ENCODE data around the gene PLXNA1.

Gene PLXNA1

DNA sequence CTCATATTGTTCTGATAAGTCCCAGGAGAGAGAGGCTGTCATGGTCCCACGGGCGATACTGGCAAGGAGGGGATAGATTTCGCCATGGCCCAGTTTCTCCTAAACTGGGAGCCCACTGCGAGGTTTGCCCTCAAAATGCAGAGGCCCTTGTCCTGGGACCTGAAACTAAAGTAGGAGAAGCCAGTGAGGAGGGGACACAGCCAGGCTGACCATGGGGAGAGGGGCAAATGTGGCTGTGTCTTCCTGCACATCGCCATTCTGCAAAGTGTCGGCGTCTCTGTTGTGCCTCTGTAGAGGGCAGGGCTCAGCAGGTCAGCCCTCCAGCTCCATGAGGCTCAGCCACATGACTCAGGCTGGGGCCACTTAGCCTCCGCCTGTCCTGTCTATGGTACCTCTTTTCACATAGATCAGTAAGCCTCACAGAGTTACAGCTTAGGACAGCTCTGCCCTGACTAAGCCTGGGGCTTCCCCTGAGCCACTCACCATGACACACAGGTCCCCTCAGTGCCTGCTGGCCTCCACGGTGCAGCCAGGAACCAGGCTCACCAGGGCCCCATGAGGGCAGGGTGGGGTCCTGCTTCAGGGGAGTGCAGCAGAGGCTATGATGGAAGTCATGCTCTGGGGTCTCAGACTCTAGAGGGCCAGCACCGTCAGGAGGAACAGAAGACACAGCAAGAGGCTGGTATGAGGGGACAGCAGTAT is 28.6 kb upstream of the PLXNA1 start:
- no peak for DNase-seq

DNA sequence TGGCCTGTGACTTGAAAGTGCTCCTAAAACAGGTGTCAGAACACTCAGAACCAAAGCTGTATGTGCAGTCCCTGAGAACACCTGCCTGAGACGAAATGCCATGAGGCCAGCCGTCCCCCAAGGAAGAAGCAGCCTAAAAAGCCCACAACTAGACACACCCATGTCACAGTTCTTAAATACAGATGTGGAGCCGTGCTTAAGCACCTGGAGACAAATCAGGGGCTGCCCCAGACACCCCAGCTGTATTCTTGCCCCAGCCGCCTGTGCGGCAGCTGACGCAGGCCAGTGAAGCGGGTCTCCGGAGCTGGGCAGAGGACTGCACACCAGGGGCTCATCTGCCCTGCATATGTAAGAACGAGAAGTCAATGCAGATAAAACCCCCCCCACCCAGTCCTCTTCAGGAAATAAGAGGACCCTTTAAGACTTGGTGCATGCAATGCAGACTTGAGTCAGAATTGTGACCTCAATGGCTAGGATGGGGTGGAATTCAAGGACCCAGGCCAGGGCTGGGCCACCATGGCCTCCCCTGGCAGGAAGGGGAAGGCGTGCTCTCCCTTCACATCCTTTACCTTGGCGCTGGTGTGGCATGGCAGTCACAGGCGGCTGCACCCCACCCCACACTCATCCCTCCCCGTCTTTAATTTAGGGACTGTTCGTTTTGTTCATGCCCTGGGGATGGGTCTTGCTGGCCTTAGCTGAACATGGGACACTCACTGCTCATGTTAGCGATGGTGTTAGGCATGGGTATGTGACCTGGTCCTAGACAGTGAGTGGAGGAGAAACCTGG is 27.7 kb upstream of the PLXNA1 start:
- no peak for DNase-seq

DNA sequence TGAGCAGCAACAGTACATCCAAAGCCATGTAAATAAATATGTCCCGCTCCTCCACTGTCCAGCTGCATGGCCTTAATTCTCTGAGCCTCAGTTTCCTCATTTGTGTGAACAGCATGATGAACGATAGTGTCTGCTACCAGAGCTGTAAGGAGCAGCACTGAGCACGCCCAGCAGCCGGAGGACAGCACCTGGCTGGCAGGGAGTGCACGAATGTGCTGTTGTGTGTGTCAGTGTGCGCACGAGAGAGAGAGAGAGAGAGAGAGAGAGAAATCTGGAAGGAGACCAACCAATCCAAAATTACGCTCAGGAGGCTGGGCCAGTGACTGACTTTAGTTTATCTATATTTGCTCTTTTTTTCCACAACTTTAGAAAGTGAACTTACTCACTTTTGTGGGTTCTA is 26.6 kb upstream of the PLXNA1 start:
- DNase-seq: no peak

DNA sequence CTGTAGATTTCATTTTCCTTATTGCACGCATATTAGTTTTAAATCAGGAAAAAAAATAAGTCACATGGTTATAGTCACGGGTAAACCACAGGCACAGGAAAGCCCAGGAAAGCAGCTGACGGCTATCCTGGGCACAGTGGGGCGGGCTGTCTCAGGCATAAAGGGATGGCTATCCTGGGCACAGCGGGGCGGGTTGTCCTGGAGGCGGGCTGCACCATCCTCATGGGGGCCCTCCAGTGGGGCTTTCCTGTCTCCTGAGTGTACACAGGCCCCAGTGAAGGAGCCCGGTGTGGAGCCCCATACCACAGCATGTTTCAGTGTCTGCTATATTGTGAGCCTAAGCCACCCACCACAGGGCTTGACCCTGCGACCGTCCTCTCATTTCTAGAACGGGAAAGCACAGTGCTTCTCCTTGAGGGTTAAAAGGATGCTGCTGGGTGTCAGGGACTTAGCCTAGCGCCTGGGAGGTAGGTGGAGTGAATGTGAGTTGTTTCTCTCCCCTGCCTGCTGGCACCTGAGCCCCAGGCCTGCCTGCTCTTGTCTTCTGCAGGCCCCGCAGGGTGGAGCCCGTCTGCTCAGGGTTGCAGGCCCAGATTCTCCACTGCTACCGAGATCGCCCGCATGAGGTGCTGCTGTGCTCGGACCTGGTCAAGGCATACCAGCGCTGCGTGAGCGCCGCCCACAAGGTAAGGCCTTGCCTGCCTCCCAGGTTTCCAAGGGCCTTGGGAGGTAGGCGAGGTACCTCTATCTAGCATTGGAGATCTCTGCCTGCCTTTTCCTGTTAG is 25.9 kb upstream of the PLXNA1 start:
- no peak for DNase-seq

DNA sequence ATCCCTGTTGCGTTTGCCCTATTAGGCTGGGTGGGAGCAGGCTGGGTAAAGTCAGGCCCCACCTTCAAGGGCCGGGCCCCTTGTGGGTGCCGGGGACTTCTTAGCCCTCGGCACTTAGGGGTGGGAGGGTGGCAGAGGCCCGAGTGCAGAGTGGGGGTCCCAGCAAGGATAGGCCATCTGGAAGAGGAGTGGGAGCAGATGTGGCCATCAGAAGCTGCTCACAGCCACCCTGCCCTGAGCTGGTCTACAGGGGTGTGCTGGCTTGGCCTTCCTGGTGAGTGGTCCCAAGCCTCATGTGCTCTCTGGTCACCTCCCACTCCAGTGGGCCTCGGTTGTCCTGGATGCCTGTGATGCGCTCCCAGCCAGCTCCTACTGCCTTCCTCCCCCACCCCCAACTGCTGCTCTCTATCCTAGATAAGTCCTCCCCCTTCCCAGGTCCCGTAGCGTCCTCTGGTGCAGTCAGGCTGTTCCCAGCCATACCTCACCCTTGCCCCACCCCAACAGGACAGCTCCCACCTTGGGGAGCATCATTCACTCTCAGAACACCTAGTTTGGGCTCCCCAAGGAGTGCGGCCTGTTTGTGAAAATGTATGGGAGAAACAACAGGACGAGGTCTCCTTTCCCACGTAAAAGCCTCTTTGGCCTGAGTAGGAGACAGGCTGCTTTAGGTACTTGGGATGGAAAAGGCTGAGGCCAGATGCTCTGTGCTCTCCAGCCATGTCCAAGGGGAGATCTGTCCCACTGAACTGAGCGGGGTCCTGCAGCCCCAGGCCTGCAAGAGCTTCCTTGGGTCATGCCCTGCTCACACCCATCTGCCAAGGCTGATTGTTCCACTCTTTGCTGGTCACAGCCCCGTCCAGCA is 24.9 kb upstream of the PLXNA1 start:
- no peak for DNase-seq

DNA sequence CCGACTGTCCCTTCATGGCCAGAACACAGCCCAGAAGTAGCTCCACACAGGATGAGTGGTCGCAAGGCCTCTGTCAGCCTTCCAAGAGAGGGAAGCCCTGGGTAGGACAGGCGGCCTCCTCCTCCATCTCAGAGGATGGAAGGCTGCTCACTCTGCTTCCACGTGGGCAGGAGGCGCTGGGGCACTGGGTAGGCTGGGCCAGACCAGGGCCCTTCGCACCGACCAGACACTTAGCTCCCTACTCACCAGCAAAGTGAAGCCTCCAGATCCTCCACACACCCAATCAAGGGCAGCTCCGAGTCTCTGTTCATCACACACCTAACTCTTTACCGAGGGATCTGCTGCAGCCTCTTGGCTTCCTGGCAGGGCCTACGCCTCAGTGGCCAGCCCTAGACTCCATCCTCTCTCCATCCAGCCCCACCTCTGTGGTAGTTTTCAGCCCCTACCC is 24.3 kb upstream of the PLXNA1 start:
- DNase-seq: no peak

DNA sequence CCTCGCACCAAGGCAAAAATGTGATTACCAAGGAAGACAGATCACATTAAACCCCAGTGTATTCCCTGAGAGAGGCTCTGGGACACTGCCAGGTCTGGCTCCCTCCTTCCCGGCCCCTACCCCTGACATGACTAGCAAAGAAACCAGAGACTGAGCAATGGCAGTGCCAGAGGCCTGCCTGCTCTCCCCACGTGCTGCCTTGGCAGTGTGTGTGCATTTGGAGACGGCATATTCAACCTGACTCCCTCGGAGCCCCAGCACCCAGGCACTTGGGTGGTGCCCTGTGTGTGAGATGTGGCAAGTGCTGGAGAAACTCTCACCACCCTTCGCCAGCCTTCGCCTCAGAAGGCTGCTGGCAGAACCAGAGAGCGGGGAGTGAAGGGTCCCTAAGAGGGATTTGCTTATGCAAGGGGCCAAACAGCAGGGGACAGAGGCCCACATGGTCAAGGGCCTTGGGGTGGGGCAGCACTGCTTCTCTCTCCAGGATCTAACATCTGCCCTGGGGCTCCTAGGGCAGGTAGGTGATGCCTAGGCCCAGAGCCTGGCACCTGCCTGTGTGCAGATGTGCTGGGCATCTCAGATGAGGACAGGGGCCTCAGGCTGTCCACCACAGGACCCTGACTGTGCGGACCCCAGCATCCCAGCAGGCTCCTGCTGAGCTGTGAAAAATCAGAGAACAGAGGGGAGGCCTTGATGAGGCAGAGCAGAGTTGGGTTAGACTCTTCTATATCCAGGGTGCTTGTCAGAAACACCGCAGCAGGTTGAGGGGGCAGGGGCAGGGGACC is 23.6 kb upstream of the PLXNA1 start:
- DNase-seq: no peak

DNA sequence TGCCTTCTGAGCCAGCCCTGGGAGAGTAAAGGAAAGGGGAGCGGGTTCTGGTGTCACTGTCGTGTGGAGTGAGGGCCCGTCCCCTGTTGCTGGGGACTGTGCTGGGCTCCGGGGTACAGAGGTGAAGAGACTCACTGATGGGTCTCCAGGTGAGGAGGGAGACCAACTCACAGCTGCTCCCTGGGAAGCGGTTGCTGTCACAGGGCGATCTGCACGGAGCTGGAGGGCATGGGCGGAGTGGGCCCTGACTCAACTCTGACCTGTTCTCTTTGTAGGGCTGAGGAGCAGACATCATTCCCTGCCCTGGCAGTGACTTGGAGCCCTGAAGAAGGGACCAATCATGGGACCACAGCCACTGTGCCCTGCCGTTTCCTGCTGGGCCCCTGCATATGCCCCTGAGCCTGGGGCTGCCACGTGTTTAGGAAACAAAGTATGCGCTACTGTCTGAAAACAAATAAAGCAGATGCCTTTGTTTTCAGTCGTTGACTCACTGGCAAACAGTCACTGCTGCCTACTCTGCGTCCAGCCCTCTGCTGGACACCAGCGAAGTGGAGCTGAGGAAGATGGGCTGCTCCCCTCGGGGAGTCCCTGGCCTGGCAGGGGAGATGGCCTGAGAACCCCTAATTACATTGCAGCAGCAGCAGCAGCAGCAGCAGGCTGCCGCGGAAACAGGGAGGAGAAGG is 22.9 kb upstream of the PLXNA1 start:
- DNase-seq: no peak

DNA sequence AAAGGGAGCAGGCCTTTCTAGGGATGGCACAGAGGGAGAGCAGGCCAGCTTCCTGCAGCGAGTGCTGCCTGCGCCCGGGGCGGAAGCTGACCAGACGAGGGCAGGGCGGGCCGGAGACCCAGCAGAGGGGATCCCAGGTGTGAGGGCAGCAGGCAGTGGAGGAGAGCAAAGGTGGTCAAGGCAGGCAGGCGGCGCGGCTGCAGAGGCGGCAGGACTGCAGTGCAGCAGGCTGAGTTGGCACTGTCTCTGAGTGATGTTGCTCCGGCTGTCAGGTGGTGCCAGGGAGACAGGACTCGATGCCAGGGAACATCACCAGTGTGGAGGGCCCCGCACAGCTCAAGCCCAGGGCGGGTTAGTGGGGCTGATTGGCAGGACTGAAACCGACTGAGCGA is 22.3 kb upstream of the PLXNA1 start:
- DNase-seq: no peak

DNA sequence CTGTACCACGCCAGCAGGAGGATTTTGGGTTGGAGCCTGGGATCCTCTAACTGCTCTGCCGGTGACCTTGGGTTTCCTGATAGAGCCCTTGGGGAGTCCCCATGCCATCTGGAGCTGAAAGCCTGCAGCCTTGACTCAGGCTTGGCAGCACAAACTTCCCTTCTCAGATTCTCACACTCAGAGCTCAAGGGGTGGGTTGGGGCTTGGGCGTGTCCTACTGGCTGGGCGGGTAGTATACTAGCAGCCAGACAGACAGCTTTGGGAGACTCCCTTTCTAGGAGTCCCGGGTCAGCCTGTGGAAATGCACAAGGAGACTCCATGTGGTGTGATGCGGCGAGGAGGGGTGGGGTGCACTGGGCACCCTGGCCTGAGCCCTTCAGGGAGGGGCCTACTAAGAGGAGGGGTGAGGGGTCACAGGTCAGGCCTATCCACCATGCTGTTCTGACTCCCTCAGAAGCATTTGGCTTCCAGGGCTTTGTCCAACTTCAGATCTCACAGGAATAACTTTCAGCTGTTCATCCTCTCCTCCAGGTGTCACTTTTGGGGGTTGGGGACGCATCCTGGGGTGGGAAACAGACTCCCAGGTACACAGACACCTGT is 21.6 kb upstream of the PLXNA1 start:
- DNase-seq: no peak

DNA sequence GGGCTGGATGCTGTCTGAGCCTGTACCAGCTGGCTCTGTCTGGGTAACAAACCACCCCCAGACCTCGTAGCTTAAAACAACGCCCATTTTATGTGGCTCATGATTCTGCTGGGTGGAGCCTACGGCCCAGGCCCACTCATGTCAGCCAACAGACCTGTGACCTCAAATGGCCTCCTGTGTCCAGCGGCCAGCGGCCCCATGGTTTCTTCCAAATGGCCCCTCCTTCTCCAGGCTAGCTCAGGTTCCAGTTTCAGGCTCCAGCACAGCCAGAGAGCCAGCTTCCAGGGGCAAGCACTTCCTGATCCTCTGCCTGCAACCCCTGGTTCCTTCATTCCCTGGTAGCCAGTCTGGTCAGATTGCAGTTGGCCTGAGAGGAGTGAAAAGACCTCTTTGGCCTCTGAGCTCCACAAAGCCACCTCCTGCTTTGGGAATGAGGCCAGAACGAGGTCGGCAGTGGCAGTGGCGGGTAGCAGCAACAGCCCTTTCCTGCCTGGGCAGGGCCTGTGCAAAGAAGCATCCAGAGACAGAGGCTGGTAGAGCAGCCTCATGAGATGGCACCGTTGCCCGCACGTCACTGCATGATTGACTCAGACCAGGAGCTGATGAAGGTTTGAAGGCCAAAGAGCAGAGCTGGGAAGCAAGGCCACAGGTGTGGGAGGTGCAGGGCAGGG is 21.0 kb upstream of the PLXNA1 start:
- no peak for DNase-seq

DNA sequence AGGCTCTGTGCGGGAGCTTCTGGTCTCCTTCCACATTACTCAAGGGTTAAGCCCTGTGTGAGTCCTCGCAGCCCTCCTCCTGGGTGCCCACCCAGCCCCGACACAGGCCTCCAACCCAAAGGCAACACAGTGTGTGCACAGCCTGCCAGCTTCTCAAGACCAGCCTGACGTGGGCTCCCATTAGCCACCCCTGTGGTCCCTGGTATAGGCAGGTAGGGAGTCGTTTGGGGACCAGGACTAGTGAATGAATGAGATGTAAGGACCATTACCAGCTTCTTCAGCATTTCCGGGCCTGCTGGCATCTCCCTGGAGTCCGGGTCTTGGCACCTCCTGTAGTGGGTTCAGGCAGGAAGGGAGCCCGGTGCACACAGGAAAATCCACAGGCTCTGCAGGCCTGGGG is 20.2 kb upstream of the PLXNA1 start:
- DNase-seq: no peak

DNA sequence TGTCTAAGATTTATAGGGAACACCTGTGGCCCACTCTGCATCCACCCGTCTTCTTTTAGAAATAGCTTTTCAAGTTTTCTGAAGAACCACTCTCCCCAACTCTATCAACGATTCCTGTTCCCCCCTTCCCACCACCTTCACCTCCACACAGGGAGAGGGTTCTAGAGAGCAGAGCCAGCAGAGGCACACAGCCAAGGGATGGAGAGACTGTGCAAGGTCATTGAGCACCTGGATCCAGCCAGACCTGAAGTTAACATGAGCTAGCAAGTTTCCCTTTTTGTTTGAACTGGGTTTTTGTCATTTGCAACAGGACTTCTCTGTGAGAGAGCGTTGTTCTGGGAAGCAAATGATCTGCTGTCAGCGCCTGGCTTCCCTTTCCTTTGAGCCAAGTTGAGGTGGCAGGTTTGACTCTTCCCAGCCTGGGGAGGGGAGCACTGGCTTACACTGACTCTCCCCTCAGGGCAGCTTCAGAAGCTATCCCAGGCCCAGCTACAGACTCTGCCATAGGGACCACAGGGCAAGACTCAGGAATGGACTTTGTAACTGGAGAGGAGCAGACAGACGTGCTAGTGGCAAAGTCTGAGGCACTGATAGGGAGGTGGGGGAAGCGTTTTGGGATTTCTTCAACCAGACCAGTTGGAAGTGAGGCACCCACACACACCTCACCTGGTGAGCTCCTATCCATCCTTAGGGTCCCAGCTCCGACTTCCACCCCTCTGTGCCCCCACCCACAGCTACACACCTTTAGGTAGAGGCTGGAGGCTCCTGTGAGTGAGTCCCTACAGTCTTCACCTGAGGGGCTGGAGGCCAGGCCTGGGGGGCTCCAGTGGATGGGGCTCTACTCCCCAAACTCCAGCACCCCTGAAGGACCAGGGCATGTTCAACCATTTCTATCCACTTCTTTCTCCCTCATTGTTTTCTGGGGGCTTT is 19.4 kb upstream of the PLXNA1 start:
- DNase-seq: no peak

DNA sequence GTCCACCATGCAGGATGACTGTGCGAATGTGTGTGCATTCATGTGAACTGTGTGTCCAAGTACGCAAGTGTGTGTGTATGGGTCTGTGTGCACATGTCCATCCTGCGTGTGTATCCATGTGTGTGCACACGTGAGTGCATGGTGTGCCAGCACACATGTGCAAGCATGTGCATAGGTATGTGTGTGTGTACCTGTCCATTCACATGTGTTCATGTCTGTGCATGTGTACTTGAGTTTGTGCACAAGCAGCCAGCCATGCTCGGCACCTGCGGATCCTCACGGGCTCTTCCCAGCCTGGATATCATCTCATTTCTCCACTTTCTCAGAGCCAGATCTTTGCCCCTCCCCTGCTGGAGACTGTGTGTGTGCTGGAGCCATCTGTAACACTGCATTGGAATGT is 18.7 kb upstream of the PLXNA1 start:
- DNase-seq: no peak

DNA sequence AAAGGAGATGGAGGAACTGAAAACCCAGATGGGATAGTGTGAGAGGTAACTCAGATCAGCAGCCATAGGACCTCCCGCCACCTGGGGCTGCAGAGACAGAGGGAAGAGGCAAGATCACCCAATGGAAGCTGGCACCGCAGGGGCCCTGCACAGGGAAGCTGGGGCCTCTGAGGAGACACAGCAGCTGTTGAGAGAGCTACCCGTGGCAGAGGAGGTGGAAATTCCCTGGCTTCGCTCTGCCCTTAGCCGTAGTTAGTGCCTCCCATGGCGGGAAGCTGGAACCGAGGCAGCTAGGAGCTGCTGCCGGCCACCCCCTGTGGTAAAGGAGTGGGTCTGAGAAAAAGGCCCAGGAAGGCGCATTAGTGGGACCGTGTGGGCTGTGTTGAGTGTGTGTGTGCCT is 18.0 kb upstream of the PLXNA1 start:
- no peak for DNase-seq

DNA sequence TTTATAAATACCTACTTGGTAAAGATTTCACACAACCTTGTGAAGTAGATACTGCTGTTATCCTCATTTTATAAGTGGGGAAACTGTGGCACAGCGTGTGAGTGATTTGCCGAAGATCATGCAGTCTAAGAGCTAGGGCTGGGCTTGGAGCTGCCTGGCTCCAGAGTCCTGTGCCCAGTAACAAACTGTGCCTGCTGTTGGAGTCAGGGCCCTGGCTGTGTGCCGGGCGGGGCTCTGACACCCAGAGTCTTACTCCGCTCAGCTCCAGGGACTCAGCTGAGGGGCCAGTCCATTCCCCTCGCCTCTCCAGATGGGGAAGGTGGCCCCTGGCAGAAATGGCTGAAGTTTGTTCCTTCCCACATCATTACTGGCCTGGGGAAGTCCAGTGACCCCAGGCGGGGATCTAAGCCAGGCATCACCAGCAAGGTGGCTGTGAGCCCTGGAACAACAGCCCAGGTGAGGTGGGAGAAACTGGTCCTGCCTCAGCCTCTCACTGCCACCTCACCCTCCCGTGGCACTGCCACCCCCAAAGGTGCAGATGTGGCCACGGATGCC is 17.3 kb upstream of the PLXNA1 start:
- no peak for DNase-seq

DNA sequence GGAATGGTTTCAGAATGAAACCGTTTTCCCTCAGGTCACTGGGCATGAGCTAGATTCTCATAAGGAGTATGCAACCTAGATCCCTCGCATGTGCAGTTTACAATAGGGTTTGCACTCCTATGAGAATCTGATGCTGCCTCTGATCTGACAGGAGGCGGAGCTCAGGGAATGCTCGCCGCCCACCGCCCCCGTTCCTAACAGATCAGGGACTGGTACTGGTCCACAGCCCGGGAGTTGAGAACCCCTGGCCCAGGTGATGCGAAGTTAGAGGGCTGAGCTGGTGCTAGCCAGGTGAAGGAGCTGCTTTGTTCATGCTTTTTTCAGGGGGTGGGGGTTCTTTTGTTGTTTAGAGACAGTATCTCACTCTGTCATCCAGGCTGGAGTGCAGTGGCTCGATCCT is 15.5 kb upstream of the PLXNA1 start:
- no peak for DNase-seq
